DMS 273 (cell line): Measurements from ENCODE around the gene AAR2.
A peak's percentile ranks its signal among the peaks of the same experiment; 100 is the strongest.

ENCODE experiments used
- DNase-seq: peaks from one replicate; lab custom pipeline; 2025; ENCODE audit not compliant: unreplicated experiment; lab: John Stamatoyannopoulos, UW

AAR2 gene

GRCh38 chr20:36259177-36260061, 23.1 kb downstream of the AAR2 start:
- no peak for DNase-seq

DNA sequence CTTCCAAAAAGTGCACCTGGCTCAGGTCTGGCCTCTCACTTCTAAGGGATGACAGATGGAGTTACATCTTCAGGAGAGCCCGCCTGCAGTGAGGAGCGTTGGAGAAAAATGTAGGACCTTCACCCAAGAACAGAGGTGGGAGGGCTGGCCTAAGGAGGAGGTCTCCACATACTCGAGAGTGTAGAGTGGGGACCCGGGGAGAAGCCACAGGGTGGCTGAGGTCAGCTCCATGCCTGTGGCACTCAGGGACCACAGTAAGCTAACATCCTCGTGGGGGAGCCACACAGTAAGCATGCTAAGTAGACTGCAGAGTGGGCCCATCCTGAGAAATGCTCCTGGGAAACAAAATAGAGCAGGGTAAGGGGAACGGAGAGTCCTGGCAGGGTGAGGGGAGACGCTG, 24.0 kb downstream of the AAR2 start:
- DNase-seq = no peak

- DNase-seq = no peak
These were observed 25.3 kb downstream of the AAR2 start for GRCh38 chr20:36261389-36262105.

- DNase-seq = no peak
These were observed 26.2 kb downstream of the AAR2 start for GRCh38 chr20:36262440-36262839.

GRCh38 chr20:36264426-36265246, 28.4 kb downstream of the AAR2 start:
- no peak for DNase-seq

DNA sequence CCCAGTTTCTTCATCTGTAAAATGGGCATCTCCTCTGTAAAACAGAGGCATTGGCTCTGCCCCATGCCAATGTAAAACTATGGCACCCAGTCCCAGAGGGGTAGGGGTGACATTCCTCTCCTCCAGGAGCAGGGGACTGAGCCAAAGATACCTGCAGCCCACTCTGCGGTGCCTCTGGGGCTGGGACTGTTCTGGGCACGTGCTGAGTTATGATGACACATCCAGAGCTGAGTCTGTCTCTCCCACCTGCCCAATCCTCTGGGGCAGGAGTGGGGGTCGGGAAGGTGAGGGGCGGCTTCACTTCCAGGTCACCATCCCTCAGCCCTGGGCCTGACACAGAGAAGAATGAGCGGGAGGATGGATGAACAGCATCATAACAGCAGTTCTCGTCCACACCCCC, 29.9 kb downstream of the AAR2 start:
- DNase-seq = no peak

DNA sequence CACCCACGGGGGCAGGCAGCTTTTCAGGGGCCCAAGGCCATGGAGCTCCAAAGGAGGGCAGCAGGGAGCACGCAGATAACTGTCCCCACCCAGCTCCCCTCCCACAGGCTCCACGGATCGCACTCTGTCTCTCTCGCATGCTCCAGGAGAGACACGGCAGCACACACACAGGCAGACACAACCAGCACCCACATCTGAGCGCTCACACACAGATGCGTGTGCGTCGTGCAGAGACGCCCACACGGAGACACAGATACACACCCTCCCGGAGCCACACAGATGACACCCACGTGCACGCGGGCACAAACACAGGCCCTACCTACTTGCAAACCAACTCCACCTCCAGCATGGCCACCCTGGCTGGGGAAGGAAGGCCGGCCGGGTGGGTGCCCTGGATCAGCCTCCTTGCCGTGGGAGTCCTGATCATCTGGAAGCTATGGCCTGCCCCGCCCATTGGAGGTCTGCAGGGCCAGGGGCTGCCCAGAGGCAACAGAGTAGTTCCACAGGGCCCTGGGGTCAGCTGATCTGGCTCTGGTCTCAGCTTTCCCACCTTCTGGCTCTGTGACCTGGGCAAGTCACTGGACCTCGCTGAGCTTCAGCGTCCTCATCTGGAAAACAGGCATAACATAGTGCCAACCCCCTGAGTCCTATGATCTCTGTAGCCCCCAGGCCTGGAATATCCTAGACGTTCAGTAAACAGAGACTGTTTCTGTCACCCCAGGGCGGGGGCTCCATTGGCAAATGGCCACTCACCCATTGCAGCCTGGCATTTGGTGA, 31.5 kb downstream of the AAR2 start:
- DNase-seq = no peak

- peak; percentile 31 for DNase-seq
These were observed 32.4 kb downstream of the AAR2 start for GRCh38 chr20:36268440-36269342.

DNA sequence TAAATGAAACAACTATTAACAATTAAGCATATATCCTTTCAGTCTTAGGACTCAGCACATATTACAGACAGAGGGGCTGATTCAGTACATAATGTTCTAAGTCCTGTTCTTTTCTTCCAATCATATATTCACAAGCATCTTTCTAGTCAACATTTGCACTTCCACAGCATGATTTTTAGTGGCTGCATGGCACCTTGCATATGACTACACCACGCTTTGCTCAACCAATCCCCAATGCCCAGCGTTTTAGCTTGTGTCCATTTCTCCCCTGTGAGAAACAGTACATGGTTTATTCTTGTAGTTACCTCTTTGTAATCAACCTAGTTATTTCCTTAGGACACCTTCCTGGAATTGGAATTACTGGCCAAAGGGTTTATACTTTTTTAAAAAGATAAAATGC, 33.2 kb downstream of the AAR2 start:
- no peak for DNase-seq

DNA sequence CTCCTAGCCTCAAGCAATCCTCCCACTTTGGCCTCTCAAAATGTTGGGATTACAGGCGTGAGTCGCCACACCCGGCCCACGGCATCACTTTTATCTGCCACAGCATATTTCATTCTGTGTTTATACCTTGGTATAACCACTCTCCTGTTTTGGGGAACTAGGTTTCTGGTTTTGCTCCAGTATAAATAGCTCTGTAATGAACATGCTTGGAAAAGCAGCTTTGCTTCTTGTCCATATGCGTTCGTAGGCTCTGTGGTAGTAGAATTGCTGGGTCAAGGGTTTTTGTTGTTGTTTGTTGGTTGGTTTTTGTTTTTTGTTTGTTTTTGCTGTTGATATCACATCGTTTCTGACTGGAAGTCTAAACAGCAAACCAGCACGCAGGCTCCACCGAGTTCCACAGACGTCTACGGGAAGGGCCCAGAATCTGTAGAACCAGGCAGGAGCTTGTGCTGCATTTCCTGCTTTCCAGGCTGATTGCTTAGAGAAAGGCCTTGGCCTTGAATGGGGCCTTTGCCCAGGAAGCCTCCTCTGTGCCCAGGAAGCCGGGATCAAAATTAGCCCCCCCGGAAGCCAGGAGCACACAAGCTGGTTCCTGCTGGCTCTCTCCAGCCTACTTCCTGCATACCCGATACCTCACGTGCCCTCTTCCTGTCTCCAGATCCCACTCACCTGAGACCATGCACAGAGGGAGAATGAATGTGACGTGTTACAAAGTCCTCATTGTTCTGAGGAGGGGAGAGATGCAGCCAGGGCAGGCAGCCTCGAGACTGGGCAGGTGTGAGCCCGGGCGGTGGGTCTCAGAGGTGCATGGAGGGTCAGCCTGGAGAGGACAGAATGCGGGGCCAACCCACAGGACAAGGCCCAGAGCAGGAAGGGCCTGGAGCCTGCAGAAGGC, 34.7 kb downstream of the AAR2 start:
- DNase-seq = peak; percentile 29

- DNase-seq = no peak
These were observed 35.6 kb downstream of the AAR2 start for GRCh38 chr20:36271639-36272546.

- no peak for DNase-seq
These were observed 36.4 kb downstream of the AAR2 start for GRCh38 chr20:36272547-36273220.

DNA sequence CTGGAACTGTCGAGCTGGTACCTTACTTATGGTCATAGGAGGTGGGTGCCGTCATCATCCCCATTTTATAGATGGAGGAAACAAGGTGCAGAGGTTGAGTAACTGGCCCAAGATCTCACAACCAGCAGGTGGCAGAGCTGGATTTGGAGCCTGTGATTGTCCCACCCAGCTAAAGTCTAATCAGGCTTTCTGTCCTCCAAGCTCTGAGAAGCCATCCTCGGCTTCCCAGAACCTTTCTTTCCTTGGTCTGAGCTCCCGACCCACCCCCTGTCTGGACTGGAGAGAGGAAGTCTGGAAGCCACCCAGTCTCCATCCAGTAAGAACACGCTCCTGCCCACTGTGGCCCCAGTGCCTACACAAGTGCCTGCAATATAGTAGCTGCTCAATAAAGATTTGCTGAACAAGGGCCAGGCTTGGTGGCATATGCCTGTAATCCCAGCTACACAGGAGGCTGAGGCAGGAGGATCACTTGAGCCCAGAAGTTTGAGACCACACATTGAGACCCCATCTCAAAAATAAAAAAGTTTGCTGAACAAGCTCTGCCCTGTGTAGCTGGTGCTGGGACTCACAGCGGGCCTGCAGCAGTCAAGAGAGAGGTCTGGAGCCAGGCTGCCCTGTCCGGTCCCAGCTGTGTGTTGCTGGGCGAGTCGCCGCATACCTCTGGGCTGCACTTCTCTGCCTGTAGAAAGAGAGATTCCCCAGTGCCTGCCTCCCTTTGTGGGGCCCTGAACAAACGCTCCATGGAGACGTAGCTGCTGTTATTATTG, 37.3 kb downstream of the AAR2 start:
- peak; percentile 58 for DNase-seq

- peak; percentile 47 for DNase-seq
These were observed 38.0 kb downstream of the AAR2 start for GRCh38 chr20:36274181-36274841.

DNA sequence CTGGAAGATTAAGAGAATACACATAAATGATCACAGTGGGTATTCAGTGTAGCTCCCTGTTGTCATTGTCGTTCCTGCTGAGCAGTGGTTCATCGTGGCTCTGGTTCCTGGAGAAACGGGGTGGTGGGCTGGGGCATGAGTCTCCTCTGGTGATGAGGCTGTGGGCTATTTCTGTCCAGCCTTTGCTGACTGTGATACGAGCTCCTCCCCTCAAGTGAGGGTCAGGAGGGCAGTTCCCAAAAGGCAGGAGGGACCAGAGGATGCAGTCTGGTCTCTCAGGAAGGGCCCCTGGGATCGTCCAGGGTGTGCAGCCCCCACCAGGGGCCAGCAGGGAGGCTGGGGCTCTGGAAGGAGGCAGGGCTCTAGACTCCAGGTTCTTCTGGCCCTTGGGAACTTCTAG, 38.7 kb downstream of the AAR2 start:
- DNase-seq = no peak
